Endothelial cell of umbilical vein (primary cell): ENCODE measurements around the gene RNF187.

Experiments
- EZH2 ChIP-seq: IDR thresholded peaks from 2 replicates; pipeline ENCODE4 v1.6.1; 2012; ENCODE audit warnings: borderline replicate concordance, low read depth, mild to moderate bottlenecking, moderate library complexity, low read length, inconsistent platforms; ENCODE audit not compliant: severe bottlenecking
- MYC ChIP-seq: IDR thresholded peaks from one replicate; pipeline ENCODE4 v1.6.1; 2011; ENCODE audit warnings: mild to moderate bottlenecking, low read depth, low read length
- POLR2AphosphoS5 ChIP-seq: IDR thresholded peaks from 2 replicates; pipeline ENCODE4 v1.6.1; 2012; ENCODE audit warnings: low read depth, mild to moderate bottlenecking, control low read depth, low read length, moderate library complexity; ENCODE audit not compliant: insufficient read depth

DNA sequence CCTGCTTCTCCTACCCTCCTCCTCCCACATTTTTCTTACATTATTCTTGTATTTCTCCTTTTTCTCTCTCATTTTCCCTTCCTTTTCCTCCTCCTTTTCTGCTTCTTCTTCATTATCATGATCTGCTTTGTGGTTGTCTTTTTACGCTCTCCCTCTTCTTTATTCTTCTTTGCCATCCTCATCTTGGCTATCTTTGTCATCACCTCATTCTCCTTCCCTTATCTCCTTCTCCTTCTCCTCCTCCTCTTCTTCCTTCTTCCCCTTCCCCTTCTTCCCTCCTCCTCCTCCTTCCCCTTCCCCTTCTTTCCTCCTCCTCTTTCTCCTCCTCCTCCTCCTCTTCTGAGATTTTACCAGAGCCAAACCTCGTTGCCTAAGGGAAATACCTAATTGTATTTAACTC lies 30.5 kb downstream of the RNF187 start:
- TF ChIP-seq EZH2 (no peak), MYC (no peak), POLR2AphosphoS5 (no peak)
